ENCODE data around the gene FGF14.

Gene FGF14

DNA sequence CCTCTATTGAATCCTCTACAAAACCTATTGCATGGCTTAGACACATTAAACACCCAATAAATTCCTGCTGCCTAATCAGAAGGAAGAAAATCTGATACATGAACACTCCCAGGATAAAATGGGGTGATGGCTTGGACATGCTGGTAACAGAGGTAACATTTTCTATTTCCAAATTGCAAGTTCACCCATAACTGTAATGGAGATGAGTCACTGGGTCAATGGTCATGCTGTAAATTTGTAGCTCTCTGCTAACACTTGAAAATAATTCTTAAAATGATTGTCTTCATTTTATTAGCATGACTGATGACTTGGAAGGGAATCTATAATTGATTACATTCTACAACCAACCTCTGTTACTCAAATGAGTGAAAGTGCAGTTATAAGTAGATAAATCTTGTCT is 434.1 kb downstream of the FGF14 start:
- Histone ChIP-seq H4K91ac (ENCODE audit: low read depth, low read length) (no peak overlapping the region), H3K79me1 (ENCODE audit: low read length) (no peaks in the 10 kb centered on the region), H3K27me3 (ENCODE audit: insufficient read depth, low read length) (no peaks in the 10 kb centered on the region), H3K36me3 (ENCODE audit: control insufficient read depth in 1 of 2, insufficient read depth in 2 of 2, low read length in 2 of 2) (no peaks in the 10 kb centered on the region), H3K9me3 (ENCODE audit: insufficient read depth, low read depth, low read length) (no peaks in the 10 kb centered on the region), H3K4me3 (ENCODE audit: low read depth, low read length) (no peak overlapping the region), H2BK5ac (ENCODE audit: low read depth, low read length, poor library complexity) (no peak overlapping the region), H4K8ac (ENCODE audit: low read depth, low read length) (no peak overlapping the region), H4K12ac (ENCODE audit: low read depth, low read length) (no peak overlapping the region), H2AK5ac (ENCODE audit: low read length) (no peak overlapping the region), H2BK12ac (ENCODE audit: low read length) (no peak overlapping the region), H3K4me2 (ENCODE audit: low read length) (no peak overlapping the region), H3K27ac (ENCODE audit: low read depth, low read length) (no peak overlapping the region), H3K9ac (ENCODE audit: low read length) (no peak overlapping the region), H3K18ac (ENCODE audit: low read length) (no peak overlapping the region), H3K14ac (ENCODE audit: low read length) (no peak overlapping the region), H2BK120ac (ENCODE audit: insufficient read depth, low read length, poor library complexity) (no peak overlapping the region), H3K23ac (ENCODE audit: low read length) (no peak overlapping the region), H3K79me2 (ENCODE audit: control insufficient read depth, insufficient read depth, low read length, poor library complexity) (no peaks in the 10 kb centered on the region), H3K4ac (ENCODE audit: low read depth, low read length) (no peak overlapping the region), H3K4me1 (ENCODE audit: control insufficient read depth in 1 of 2, insufficient read depth in 2 of 2, low read length in 2 of 2) (no peaks in the 10 kb centered on the region), H2AFZ (ENCODE audit: insufficient read depth, low read length, poor library complexity) (no peak overlapping the region)
- DNase-seq, result no peak

DNA sequence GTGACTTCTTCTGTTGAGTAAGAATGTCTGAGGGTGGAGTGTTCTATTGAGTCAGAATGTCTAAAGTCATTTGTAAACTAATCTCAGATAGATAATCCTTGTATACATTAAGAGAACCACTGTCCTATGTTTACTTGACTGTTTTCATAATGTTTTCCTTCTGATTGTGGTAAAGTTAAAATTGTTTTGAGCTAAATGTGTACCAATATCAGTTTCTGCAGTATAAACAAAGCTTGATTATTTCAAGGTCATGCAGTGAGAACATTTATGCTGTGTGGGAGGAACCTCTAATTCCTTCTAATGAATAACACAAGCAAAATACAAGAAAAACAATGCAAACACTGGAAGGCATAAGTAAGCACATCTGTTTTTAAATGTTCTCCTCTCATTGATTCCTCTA is 434.6 kb downstream of the FGF14 start:
- no peaks in the 10 kb centered on the region for H3K79me2 ChIP-seq (ENCODE audit: control insufficient read depth, insufficient read depth, low read length, poor library complexity)
- no peak overlapping the region for H2BK120ac ChIP-seq (ENCODE audit: insufficient read depth, low read length, poor library complexity)
- H3K36me3 ChIP-seq (ENCODE audit: control insufficient read depth in 1 of 2, insufficient read depth in 2 of 2, low read length in 2 of 2), result no peaks in the 10 kb centered on the region
- no peaks in the 10 kb centered on the region for H3K79me1 ChIP-seq (ENCODE audit: low read length)
- H3K18ac ChIP-seq (ENCODE audit: low read length), result no peak overlapping the region
- no peak overlapping the region for H4K91ac ChIP-seq (ENCODE audit: low read depth, low read length)
- H3K9ac ChIP-seq (ENCODE audit: low read length), result no peak overlapping the region
- H3K9me3 ChIP-seq (ENCODE audit: insufficient read depth, low read depth, low read length), result no peaks in the 10 kb centered on the region
- H3K27ac ChIP-seq (ENCODE audit: low read depth, low read length), result no peak overlapping the region
- no peak overlapping the region for H3K4ac ChIP-seq (ENCODE audit: low read depth, low read length)
- H3K4me1 ChIP-seq (ENCODE audit: control insufficient read depth in 1 of 2, insufficient read depth in 2 of 2, low read length in 2 of 2), result no peaks in the 10 kb centered on the region
- H2AFZ ChIP-seq (ENCODE audit: insufficient read depth, low read length, poor library complexity), result no peak overlapping the region
- H4K8ac ChIP-seq (ENCODE audit: low read depth, low read length), result no peak overlapping the region
- H3K4me2 ChIP-seq (ENCODE audit: low read length), result no peak overlapping the region
- DNase-seq, result no peak
- H2BK12ac ChIP-seq (ENCODE audit: low read length), result no peak overlapping the region
- H2AK5ac ChIP-seq (ENCODE audit: low read length), result no peak overlapping the region
- no peak overlapping the region for H2BK5ac ChIP-seq (ENCODE audit: low read depth, low read length, poor library complexity)
- no peaks in the 10 kb centered on the region for H3K27me3 ChIP-seq (ENCODE audit: insufficient read depth, low read length)
- no peak overlapping the region for H4K12ac ChIP-seq (ENCODE audit: low read depth, low read length)
- no peak overlapping the region for H3K14ac ChIP-seq (ENCODE audit: low read length)
- H3K4me3 ChIP-seq (ENCODE audit: low read depth, low read length), result no peak overlapping the region
- no peak overlapping the region for H3K23ac ChIP-seq (ENCODE audit: low read length)

DNA sequence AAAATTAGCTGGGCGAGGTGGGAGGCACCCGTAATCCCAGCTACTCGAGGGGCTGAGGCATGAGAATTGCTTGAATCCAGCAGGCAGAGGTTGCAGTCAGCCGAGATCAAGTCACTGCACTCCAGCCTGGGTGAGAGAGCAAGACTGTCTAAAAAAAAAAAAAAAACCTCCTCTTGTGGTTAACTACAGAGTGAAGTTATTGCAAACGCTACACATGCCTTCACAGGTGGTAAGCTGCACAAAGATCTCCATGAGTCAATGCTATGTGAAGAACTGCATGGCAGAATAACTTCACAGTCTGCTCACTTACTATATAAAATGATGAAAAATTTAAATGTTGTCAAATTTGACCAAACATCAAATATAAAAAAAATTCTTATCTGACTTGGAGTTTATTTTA is 436.8 kb downstream of the FGF14 start:
- H3K18ac ChIP-seq (ENCODE audit: low read length), result no peak overlapping the region
- H2AFZ ChIP-seq (ENCODE audit: insufficient read depth, low read length, poor library complexity), result no peak overlapping the region
- no peak overlapping the region for H3K9ac ChIP-seq (ENCODE audit: low read length)
- no peak overlapping the region for H3K4ac ChIP-seq (ENCODE audit: low read depth, low read length)
- WGBS (ENCODE audit: extremely low coverage, insufficient coverage, insufficient read length), result no CpG with 5 or more reads among the region's 5 CpGs
- no peaks in the 10 kb centered on the region for H3K9me3 ChIP-seq (ENCODE audit: insufficient read depth, low read depth, low read length)
- no peak overlapping the region for H3K4me3 ChIP-seq (ENCODE audit: low read depth, low read length)
- no peaks in the 10 kb centered on the region for H3K79me2 ChIP-seq (ENCODE audit: control insufficient read depth, insufficient read depth, low read length, poor library complexity)
- H4K12ac ChIP-seq (ENCODE audit: low read depth, low read length), result no peak overlapping the region
- H4K91ac ChIP-seq (ENCODE audit: low read depth, low read length), result no peak overlapping the region
- H4K8ac ChIP-seq (ENCODE audit: low read depth, low read length), result no peak overlapping the region
- H2BK12ac ChIP-seq (ENCODE audit: low read length), result no peak overlapping the region
- H3K4me2 ChIP-seq (ENCODE audit: low read length), result no peak overlapping the region
- H3K79me1 ChIP-seq (ENCODE audit: low read length), result no peaks in the 10 kb centered on the region
- no peak overlapping the region for H2BK120ac ChIP-seq (ENCODE audit: insufficient read depth, low read length, poor library complexity)
- no peaks in the 10 kb centered on the region for H3K4me1 ChIP-seq (ENCODE audit: control insufficient read depth in 1 of 2, insufficient read depth in 2 of 2, low read length in 2 of 2)
- H3K23ac ChIP-seq (ENCODE audit: low read length), result no peak overlapping the region
- no peak for DNase-seq
- H3K27me3 ChIP-seq (ENCODE audit: insufficient read depth, low read length), result no peaks in the 10 kb centered on the region
- no peak overlapping the region for H3K14ac ChIP-seq (ENCODE audit: low read length)
- H3K36me3 ChIP-seq (ENCODE audit: control insufficient read depth in 1 of 2, insufficient read depth in 2 of 2, low read length in 2 of 2), result no peaks in the 10 kb centered on the region
- H2BK5ac ChIP-seq (ENCODE audit: low read depth, low read length, poor library complexity), result no peak overlapping the region
- H2AK5ac ChIP-seq (ENCODE audit: low read length), result no peak overlapping the region
- no peak overlapping the region for H3K27ac ChIP-seq (ENCODE audit: low read depth, low read length)

DNA sequence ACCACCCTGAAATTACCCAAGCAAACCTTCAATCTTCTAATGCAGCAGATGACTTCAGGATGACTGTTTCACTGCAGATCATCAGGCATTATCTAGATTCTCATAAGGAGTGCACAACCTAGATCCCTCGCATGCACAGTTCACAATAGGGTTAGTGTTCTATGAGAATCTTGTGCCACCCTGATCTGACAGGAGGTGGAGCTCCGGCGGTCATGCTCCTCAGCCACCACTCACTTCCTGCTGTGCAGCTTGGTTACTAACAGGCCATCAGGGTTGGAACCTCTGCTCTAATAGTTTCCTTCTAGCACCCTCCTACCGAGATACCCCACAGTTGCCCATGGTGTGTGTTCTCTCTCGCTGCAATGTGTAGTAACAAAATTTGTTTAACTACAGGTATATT is 442.8 kb downstream of the FGF14 start:
- Histone ChIP-seq H2BK120ac (ENCODE audit: insufficient read depth, low read length, poor library complexity) (no peak overlapping the region), H3K9me3 (ENCODE audit: insufficient read depth, low read depth, low read length) (no peaks in the 10 kb centered on the region)
- WGBS (ENCODE audit: extremely low coverage, insufficient coverage, insufficient read length), result no CpG with 5 or more reads among the region's 5 CpGs

DNA sequence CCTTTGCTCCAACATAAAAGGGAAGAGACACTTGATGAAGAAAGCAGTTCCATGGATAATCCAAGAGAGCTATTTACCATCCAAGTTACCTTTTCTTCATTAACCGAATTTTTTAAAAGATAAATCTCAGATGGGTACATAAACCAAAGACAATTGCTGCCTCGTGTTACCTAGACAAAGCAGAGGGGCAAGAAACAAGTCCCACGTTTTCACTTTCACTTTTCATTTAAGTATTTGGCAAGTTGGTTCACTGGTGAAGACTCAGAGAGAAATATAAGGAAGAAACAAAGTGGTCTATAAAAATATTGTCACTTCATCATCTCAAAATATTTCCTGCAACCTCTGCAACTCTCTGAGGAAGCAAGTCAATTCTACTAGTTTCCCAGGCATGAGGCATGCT is 446.1 kb downstream of the FGF14 start:
- H3K4me3 ChIP-seq (ENCODE audit: low read depth, low read length), result no peak overlapping the region
- no peak for DNase-seq
- H2BK12ac ChIP-seq (ENCODE audit: low read length), result no peak overlapping the region
- no peak overlapping the region for H2AFZ ChIP-seq (ENCODE audit: insufficient read depth, low read length, poor library complexity)
- no peak overlapping the region for H4K91ac ChIP-seq (ENCODE audit: low read depth, low read length)
- no peak overlapping the region for H2BK120ac ChIP-seq (ENCODE audit: insufficient read depth, low read length, poor library complexity)
- no peak overlapping the region for H2AK5ac ChIP-seq (ENCODE audit: low read length)
- no peak overlapping the region for H3K9ac ChIP-seq (ENCODE audit: low read length)
- H3K23ac ChIP-seq (ENCODE audit: low read length), result no peak overlapping the region
- H3K36me3 ChIP-seq (ENCODE audit: control insufficient read depth in 1 of 2, insufficient read depth in 2 of 2, low read length in 2 of 2), result no peaks in the 10 kb centered on the region
- no peaks in the 10 kb centered on the region for H3K27me3 ChIP-seq (ENCODE audit: insufficient read depth, low read length)
- H4K8ac ChIP-seq (ENCODE audit: low read depth, low read length), result no peak overlapping the region
- H3K4ac ChIP-seq (ENCODE audit: low read depth, low read length), result no peak overlapping the region
- no peak overlapping the region for H2BK5ac ChIP-seq (ENCODE audit: low read depth, low read length, poor library complexity)
- no peak overlapping the region for H3K18ac ChIP-seq (ENCODE audit: low read length)
- H3K79me2 ChIP-seq (ENCODE audit: control insufficient read depth, insufficient read depth, low read length, poor library complexity), result no peaks in the 10 kb centered on the region
- no peak overlapping the region for H4K12ac ChIP-seq (ENCODE audit: low read depth, low read length)
- H3K79me1 ChIP-seq (ENCODE audit: low read length), result no peaks in the 10 kb centered on the region
- H3K9me3 ChIP-seq (ENCODE audit: insufficient read depth, low read depth, low read length), result no peaks in the 10 kb centered on the region
- H3K27ac ChIP-seq (ENCODE audit: low read depth, low read length), result no peak overlapping the region
- WGBS (ENCODE audit: extremely low coverage, insufficient coverage, insufficient read length), result no CpG with 5 or more reads among the region's 3 CpGs
- H3K14ac ChIP-seq (ENCODE audit: low read length), result no peak overlapping the region
- no peak overlapping the region for H3K4me2 ChIP-seq (ENCODE audit: low read length)
- no peaks in the 10 kb centered on the region for H3K4me1 ChIP-seq (ENCODE audit: control insufficient read depth in 1 of 2, insufficient read depth in 2 of 2, low read length in 2 of 2)

More for the DNA sequence above, 442.8 kb downstream of the FGF14 start:
- H3K79me1 ChIP-seq (ENCODE audit: low read length), result no peaks in the 10 kb centered on the region
- H3K9ac ChIP-seq (ENCODE audit: low read length), result no peak overlapping the region
- H3K4me2 ChIP-seq (ENCODE audit: low read length), result no peak overlapping the region
- no peak overlapping the region for H3K23ac ChIP-seq (ENCODE audit: low read length)
- peak in 1 of 2 donors; percentile 11 for DNase-seq
- no peak overlapping the region for H2AFZ ChIP-seq (ENCODE audit: insufficient read depth, low read length, poor library complexity)
- H3K14ac ChIP-seq (ENCODE audit: low read length), result no peak overlapping the region
- no peaks in the 10 kb centered on the region for H3K36me3 ChIP-seq (ENCODE audit: control insufficient read depth in 1 of 2, insufficient read depth in 2 of 2, low read length in 2 of 2)
- H3K27ac ChIP-seq (ENCODE audit: low read depth, low read length), result no peak overlapping the region
- no peak overlapping the region for H3K4ac ChIP-seq (ENCODE audit: low read depth, low read length)
- no peak overlapping the region for H2BK12ac ChIP-seq (ENCODE audit: low read length)
- H2BK5ac ChIP-seq (ENCODE audit: low read depth, low read length, poor library complexity), result no peak overlapping the region
- no peak overlapping the region for H4K12ac ChIP-seq (ENCODE audit: low read depth, low read length)
- no peak overlapping the region for H3K4me3 ChIP-seq (ENCODE audit: low read depth, low read length)
- no peaks in the 10 kb centered on the region for H3K79me2 ChIP-seq (ENCODE audit: control insufficient read depth, insufficient read depth, low read length, poor library complexity)
- H3K18ac ChIP-seq (ENCODE audit: low read length), result no peak overlapping the region
- no peak overlapping the region for H2AK5ac ChIP-seq (ENCODE audit: low read length)
- H4K91ac ChIP-seq (ENCODE audit: low read depth, low read length), result no peak overlapping the region
- no peak overlapping the region for H4K8ac ChIP-seq (ENCODE audit: low read depth, low read length)
- no peaks in the 10 kb centered on the region for H3K4me1 ChIP-seq (ENCODE audit: control insufficient read depth in 1 of 2, insufficient read depth in 2 of 2, low read length in 2 of 2)
- H3K27me3 ChIP-seq (ENCODE audit: insufficient read depth, low read length), result no peaks in the 10 kb centered on the region
